Thoracic aorta (tissue), 2 donors: ENCODE data around the gene FDCSP. TPM values are rescaled to one million over a fixed set of nuclear protein-coding genes. Genes with fewer than 3 reads are reported as not detected.

Experiments
- ATAC-seq: fragments of 150-250 bp; one replicate; pipeline ENCODE4 v1.8.0; 2017; ENCODE audit warnings: low read depth; ENCODE audit not compliant: insufficient number of reproducible peaks, low FRiP score
- DNase-seq: peaks from one replicate; pipeline ENCODE4 v3.0.0-alpha.2; 2020; ENCODE audit warnings: low spot score
- H3K27ac ChIP-seq, 2 donors: fragments of 200-600 bp; sonication (generic); 1 replicate in 1 of 2; 2 replicates in 1 of 2; pipeline ENCODE4 v1.5.1; 2016; ENCODE audit warnings: mild to moderate bottlenecking in 2 of 2, moderate library complexity in 2 of 2
- H3K27me3 ChIP-seq: fragments of 200-600 bp; sonication (generic); replicated peaks from 2 replicates; pipeline ENCODE4 v1.6.0; 2016; ENCODE audit warnings: mild to moderate bottlenecking; ENCODE audit not compliant: insufficient read depth
- H3K36me3 ChIP-seq: fragments of 200-600 bp; sonication (generic); one replicate; pipeline ENCODE4 v1.5.1; 2016
- H3K4me1 ChIP-seq, 2 donors: fragments of 200-600 bp; sonication (generic); 1 replicate in 1 of 2; 2 replicates in 1 of 2; pipeline versions ENCODE4 v1.5.1 to v1.6.0; 2016; ENCODE audit warnings: low read depth in 2 of 2, mild to moderate bottlenecking in 1 of 2; ENCODE audit not compliant: control insufficient read depth in 1 of 2
- H3K4me3 ChIP-seq: fragments of 200-600 bp; sonication (generic); 2 replicates; pipeline ENCODE4 v1.5.1; 2016; ENCODE audit warnings: mild to moderate bottlenecking
- H3K9me3 ChIP-seq: fragments of 200-600 bp; sonication (generic); 2 replicates; pipeline ENCODE4 v1.5.1; 2016
- total RNA-seq, 2 donors: library from RNA; depleted of rRNA; stranded (reverse); fragments of >200 nt; gene quantifications; one replicate each; pipeline versions ENCODE4 v1.1.0 to v1.2.3, GENCODE V29; 2016
- TF ChIP-seq, protein P1 (sequence below): fragments of 200-600 bp; sonication (generic); IDR thresholded peaks from one replicate; pipeline ENCODE4 v1.5.1; 2019; ENCODE audit warnings: antibody characterized with exemption

FDCSP gene
- total RNA-seq, 2 donors from 2014 or later, result not detected

DNA sequence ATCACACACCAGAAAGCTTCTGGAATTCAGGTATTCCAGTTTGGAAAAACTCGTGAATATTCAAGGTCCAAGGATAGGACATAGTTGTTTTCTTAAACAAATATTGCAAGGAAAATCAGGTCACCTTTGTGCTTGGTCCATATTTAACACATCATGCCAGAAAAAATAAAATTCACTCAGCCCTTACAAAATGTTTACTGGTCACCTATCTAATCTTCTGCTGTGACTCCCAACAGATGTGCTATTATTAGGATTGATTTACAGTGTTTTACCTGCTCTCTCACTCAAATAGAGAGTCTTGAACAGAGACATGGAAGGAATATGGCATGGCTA is 26.0 kb downstream of the FDCSP start:
- no peaks in the 10 kb centered on the region for H3K9me3 ChIP-seq
- H3K27ac ChIP-seq, result no peak overlapping the region
- H3K4me1 ChIP-seq, result no peaks in the 10 kb centered on the region
- H3K4me3 ChIP-seq, result no peak overlapping the region
- no peak for ATAC-seq
- H3K27me3 ChIP-seq, result no peaks in the 10 kb centered on the region
- TF ChIP-seq, protein P1, sequence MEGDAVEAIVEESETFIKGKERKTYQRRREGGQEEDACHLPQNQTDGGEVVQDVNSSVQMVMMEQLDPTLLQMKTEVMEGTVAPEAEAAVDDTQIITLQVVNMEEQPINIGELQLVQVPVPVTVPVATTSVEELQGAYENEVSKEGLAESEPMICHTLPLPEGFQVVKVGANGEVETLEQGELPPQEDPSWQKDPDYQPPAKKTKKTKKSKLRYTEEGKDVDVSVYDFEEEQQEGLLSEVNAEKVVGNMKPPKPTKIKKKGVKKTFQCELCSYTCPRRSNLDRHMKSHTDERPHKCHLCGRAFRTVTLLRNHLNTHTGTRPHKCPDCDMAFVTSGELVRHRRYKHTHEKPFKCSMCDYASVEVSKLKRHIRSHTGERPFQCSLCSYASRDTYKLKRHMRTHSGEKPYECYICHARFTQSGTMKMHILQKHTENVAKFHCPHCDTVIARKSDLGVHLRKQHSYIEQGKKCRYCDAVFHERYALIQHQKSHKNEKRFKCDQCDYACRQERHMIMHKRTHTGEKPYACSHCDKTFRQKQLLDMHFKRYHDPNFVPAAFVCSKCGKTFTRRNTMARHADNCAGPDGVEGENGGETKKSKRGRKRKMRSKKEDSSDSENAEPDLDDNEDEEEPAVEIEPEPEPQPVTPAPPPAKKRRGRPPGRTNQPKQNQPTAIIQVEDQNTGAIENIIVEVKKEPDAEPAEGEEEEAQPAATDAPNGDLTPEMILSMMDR, result no peak
- no peaks in the 10 kb centered on the region for H3K36me3 ChIP-seq
- no peak for DNase-seq

DNA sequence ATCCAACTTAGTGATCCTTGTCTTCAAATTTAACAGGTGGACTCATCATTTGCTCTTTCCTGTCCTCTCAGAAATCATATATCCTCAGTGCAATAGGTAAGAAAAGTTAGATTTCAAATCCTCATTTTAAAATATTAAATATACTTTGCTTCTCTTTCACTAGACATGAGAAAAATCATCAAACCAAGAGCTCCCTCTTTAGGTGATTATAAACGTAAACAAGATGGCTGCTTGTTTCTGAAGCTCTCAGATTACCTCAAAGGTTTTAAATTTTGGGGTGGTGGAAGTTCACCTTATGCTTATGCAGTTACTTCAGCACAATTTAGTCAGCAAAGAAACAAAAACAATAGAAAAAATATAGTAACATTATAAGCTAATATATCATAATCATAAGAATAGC is 43.8 kb downstream of the FDCSP start:
- H3K4me3 ChIP-seq, result no peak overlapping the region
- TF ChIP-seq, protein P1, result no peak

DNA sequence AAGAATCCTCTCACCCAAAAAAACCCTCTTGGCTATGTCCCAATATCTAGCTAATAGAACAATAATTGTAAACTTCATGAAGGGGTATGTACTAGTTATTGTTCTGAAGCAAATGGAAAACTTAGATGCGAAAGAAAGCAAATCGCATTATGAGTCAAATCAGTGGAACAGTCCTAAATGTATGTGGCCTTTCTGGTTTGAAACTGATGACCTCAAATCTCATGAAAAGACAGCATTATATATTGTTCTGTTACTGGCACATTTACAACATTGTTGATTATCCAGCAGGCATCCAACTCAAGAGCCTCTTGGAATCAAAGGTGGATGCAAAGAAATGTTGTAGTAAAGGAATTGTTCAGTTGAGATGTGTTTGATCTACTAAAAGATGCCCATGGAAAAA is 51.2 kb downstream of the FDCSP start:
- H3K4me1 ChIP-seq, result no peaks in the 10 kb centered on the region
- ATAC-seq (no peak), DNase-seq (no peak)
- H3K27me3 ChIP-seq, result no peaks in the 10 kb centered on the region
- H3K36me3 ChIP-seq, result no peaks in the 10 kb centered on the region
- no peaks in the 10 kb centered on the region for H3K9me3 ChIP-seq
- H3K4me3 ChIP-seq, result no peak overlapping the region
- TF ChIP-seq, protein P1, result no peak
- H3K27ac ChIP-seq, result no peak overlapping the region

More for the DNA sequence above, 43.8 kb downstream of the FDCSP start:
- ATAC-seq, result no peak
- Histone ChIP-seq H3K4me1 (no peaks in the 10 kb centered on the region), H3K9me3 (no peaks in the 10 kb centered on the region), H3K36me3 (no peaks in the 10 kb centered on the region), H3K27ac (no peak overlapping the region), H3K27me3 (no peaks in the 10 kb centered on the region)
- DNase-seq, result no peak

DNA sequence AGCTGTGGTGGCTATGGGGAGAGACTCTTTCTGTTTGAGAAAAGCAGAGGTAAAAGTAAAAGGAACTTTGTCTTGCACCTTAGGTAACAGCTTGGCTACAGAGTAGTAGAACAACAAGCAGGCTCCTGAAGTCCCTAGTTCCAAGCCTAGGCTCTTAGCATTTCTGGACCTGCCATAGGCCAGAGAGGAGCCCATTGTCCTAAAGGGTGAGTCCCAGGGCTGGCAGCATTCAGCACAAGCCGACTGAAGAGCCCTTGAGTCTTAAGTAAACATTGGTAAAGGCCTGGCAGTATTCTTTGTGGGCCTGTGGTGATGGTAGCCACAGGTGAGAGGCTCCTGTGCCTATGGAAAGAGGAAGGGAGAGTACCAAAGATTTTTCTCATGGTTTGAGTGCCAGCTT is 54.6 kb downstream of the FDCSP start:
- Histone ChIP-seq H3K9me3 (no peaks in the 10 kb centered on the region), H3K36me3 (no peaks in the 10 kb centered on the region), H3K27ac (no peak overlapping the region), H3K4me3 (no peak overlapping the region), H3K27me3 (no peaks in the 10 kb centered on the region), H3K4me1 (no peaks in the 10 kb centered on the region)
- no peak for DNase-seq
- ATAC-seq, result no peak
- TF ChIP-seq, protein P1, result no peak

Other genes with a start within 250 kb of the FDCSP start
- not detected for gene STATH, start 230.2 kb upstream of the FDCSP start, total RNA-seq
- gene HTN3, start 197.7 kb upstream of the FDCSP start, total RNA-seq, result not detected
- gene HTN1, start 175.7 kb upstream of the FDCSP start, total RNA-seq, result not detected
- not detected for gene PRR27, start 71.9 kb upstream of the FDCSP start, total RNA-seq
- not detected for gene ODAM, start 30.4 kb upstream of the FDCSP start, total RNA-seq
- not detected for gene CSN3, start 16.5 kb downstream of the FDCSP start, total RNA-seq
- gene CABS1, start 108.9 kb downstream of the FDCSP start, total RNA-seq, result not detected
- gene SMR3A, start 134.6 kb downstream of the FDCSP start, total RNA-seq, result not detected
- gene SMR3B, start 157.0 kb downstream of the FDCSP start, total RNA-seq, result not detected
- not detected for gene OPRPN, start 171.8 kb downstream of the FDCSP start, total RNA-seq
- not detected for gene MUC7, start 246.1 kb downstream of the FDCSP start, total RNA-seq